WI38 (cell line): ENCODE data around the gene ACSL5.

ENCODE experiments used
- H3K4me3 ChIP-seq: 2 replicates; pipeline ENCODE4 v1.5.1; 2011; ENCODE audit warnings: low read depth, mild to moderate bottlenecking, control low read depth, low read length
- TF ChIP-seq, protein P1 (sequence below): IDR thresholded peaks from 2 replicates; pipeline ENCODE4 v1.5.1; 2012; ENCODE audit warnings: low read depth, mild to moderate bottlenecking, control low read depth, low read length

Gene ACSL5

DNA sequence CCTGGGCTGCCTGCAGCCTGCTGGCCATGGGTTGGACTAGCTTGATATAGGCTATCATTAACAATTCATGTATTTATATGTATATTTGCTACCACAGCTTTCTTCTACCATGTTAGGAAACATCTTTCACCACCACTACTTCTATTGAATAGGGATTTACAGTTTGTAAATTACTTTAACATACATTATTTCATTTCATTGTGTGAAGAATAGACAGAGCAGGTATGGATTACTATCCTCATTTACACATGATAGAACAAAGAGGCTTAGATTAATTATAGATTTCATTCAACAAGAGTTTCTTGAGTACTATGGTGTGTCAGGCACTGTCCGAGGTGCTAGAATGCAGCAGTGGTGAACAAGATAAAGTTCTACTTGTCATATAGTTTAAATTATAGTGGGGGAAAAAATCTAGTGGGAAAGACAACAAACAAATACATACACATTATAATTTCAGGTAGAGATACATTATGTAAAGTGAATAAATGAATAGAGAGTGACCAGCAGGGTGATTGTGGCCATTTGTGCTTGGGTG lies 93.7 kb downstream of the ACSL5 start:
- TF ChIP-seq, protein P1, sequence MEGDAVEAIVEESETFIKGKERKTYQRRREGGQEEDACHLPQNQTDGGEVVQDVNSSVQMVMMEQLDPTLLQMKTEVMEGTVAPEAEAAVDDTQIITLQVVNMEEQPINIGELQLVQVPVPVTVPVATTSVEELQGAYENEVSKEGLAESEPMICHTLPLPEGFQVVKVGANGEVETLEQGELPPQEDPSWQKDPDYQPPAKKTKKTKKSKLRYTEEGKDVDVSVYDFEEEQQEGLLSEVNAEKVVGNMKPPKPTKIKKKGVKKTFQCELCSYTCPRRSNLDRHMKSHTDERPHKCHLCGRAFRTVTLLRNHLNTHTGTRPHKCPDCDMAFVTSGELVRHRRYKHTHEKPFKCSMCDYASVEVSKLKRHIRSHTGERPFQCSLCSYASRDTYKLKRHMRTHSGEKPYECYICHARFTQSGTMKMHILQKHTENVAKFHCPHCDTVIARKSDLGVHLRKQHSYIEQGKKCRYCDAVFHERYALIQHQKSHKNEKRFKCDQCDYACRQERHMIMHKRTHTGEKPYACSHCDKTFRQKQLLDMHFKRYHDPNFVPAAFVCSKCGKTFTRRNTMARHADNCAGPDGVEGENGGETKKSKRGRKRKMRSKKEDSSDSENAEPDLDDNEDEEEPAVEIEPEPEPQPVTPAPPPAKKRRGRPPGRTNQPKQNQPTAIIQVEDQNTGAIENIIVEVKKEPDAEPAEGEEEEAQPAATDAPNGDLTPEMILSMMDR = no peak

DNA sequence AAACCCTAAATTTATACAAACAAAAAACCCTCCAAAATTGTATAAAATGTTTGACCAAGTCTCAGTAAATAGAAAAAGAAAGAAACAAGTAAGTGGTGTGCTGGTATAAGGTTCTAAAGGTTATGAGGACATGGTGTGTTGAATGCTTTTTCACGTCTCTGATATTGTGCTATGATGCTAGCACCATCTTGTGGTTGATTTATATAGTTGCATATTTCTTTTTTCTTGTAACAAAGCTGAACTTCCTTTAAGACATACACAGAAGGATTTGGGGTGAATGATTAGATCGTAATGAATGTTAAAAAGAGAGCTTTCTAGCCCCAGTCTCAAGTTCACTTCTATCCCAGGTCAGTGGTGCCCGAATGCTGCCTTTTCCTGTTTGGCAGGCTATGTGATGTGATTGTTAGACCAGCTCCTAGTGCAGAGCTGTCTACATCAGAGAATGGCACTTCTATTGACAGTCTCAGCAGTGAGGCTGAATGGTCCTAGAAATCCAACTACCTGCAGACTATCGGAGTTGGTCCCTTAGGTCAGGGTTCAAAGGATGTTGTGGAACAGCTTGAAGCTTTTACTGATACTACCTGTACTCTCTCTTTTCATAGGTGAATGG lies 98.1 kb downstream of the ACSL5 start:
- no peak overlapping the region for H3K4me3 ChIP-seq
- TF ChIP-seq, protein P1 = peak; percentile 14; the same call in 1 of the 2 replicates

More for the DNA sequence above, 93.7 kb downstream of the ACSL5 start:
- no peak overlapping the region for H3K4me3 ChIP-seq

DNA sequence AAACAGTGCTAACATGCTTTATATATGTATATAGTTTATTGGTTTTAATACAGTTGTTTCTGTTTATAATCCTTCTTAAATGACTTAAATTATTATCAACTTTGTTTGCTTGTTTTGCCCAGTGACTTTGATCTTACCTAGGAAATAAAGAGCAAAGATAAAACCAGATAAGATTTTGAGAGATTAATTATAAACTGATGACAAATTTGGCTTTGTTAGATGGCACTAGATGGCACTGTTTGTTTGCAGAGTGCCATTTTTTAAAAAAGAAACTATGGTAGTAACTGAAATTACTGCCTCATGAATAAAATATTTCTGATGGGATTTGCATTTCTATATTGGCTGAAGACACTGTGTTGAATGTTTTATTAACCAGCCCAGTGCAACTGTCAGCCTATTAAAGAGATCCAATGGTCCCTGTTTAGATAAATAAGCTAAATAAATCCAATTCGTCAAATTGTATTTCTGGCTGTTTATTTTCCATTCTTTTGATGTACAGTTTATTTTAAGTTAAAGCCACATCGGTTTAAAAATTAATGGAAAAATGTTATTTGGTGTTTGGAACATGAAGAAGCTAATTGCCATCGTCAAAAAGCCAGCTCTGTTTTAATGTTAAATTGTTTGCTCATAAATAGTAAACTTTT lies 101.8 kb downstream of the ACSL5 start:
- no peak overlapping the region for H3K4me3 ChIP-seq
- TF ChIP-seq, protein P1 = no peak; the same call in 1 of the 2 replicates
